Osteocyte (in vitro differentiated cells): Measurements from ENCODE around the gene MAP6. TPM values are rescaled to one million over a fixed set of nuclear protein-coding genes. Genes with fewer than 3 reads are reported as not detected.

Source experiments
- DNase-seq: peaks from one replicate; pipeline ENCODE4 v3.0.0; 2021; ENCODE audit warnings: mixed read lengths; ENCODE audit not compliant: unreplicated experiment; ENCODE audit errors: extremely low spot score
- H3K27ac Mint-ChIP-seq: one replicate; pipeline ENCODE4 v1.8.0; 2021; ENCODE audit warnings: mild to moderate bottlenecking, mixed read lengths; ENCODE audit not compliant: unreplicated experiment
- H3K27me3 Mint-ChIP-seq: one replicate; pipeline ENCODE4 v1.8.0; 2021; ENCODE audit warnings: mixed read lengths; ENCODE audit not compliant: unreplicated experiment
- H3K36me3 Mint-ChIP-seq: one replicate; pipeline ENCODE4 v1.8.0; 2021; ENCODE audit warnings: mixed read lengths; ENCODE audit not compliant: unreplicated experiment
- H3K4me1 Mint-ChIP-seq: one replicate; pipeline ENCODE4 v1.8.0; 2021; ENCODE audit warnings: mixed read lengths; ENCODE audit not compliant: unreplicated experiment
- H3K4me3 Mint-ChIP-seq: one replicate; pipeline ENCODE4 v1.8.0; 2021; ENCODE audit warnings: mild to moderate bottlenecking, moderate library complexity, mixed read lengths; ENCODE audit not compliant: unreplicated experiment
- H3K9me3 Mint-ChIP-seq: one replicate; pipeline ENCODE4 v1.8.0; 2021; ENCODE audit warnings: mixed read lengths; ENCODE audit not compliant: unreplicated experiment
- total RNA-seq: library from RNA; stranded (reverse); gene quantifications from 2 replicates; pipeline ENCODE4 v1.2.1, GENCODE V29; 2021
- TF ChIP-seq, protein P1 (sequence below): fragments of 200-600 bp; sonication (generic); IDR thresholded peaks from 2 replicates; pipeline ENCODE4 v1.5.0; 2021; ENCODE audit warnings: antibody characterized with exemption, mild to moderate bottlenecking, moderate library complexity

The MAP6 gene
- total RNA-seq, 1 donor from 2014 or later = 2.3 TPM

DNA sequence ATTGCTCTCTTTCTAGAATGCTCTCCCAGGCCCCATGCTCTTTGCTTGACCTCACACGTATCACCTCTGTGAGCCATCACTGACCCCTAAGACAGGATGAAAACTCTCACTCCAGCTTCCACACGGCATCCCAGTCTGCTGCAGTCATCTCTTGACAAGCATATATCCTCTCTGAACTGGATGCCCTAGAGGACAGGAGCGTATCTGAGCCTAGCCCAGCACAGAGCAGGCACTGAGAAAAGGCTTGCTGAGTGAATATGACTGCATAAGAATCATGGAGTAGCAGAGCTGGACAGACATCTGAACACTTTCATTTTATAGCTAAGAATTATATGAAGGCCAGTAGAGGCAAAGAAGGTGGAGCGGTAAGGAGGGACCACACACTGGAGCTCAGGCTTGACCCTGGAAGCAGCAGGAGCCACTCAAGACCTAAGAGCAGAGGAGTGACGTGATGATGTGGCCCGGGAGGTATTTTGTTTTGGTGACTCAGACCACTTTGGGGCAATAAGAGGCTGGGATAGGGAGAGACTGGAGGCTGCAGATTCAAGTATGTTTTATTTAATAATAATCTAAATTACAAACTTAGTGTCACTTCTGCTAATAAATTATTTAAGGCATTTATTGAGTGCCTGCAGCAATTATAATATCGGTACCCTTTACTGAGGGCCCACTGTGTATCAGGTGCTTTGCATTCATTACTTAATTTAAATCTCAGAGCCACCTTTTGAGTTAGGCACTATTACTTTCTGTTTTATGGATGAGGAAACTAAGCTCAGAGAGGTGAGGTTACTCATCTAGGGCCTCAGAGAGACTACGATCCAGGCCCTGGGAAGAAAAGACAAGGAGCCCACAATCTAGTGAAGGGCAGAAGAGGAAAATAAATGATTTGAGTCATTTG is 42.6 kb downstream of the MAP6 start:
- H3K4me1 Mint-ChIP-seq = peaks cover 19% of the 10 kb centered on the region
- TF ChIP-seq, protein P1, sequence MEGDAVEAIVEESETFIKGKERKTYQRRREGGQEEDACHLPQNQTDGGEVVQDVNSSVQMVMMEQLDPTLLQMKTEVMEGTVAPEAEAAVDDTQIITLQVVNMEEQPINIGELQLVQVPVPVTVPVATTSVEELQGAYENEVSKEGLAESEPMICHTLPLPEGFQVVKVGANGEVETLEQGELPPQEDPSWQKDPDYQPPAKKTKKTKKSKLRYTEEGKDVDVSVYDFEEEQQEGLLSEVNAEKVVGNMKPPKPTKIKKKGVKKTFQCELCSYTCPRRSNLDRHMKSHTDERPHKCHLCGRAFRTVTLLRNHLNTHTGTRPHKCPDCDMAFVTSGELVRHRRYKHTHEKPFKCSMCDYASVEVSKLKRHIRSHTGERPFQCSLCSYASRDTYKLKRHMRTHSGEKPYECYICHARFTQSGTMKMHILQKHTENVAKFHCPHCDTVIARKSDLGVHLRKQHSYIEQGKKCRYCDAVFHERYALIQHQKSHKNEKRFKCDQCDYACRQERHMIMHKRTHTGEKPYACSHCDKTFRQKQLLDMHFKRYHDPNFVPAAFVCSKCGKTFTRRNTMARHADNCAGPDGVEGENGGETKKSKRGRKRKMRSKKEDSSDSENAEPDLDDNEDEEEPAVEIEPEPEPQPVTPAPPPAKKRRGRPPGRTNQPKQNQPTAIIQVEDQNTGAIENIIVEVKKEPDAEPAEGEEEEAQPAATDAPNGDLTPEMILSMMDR = no peak
- peak overlapping the region; percentile 13 for H3K27ac Mint-ChIP-seq
- no peaks in the 10 kb centered on the region for H3K36me3 Mint-ChIP-seq
- H3K27me3 Mint-ChIP-seq = peaks cover 13% of the 10 kb centered on the region
- DNase-seq = no peak
- H3K4me3 Mint-ChIP-seq = no peak overlapping the region
- H3K9me3 Mint-ChIP-seq = no peaks in the 10 kb centered on the region

DNA sequence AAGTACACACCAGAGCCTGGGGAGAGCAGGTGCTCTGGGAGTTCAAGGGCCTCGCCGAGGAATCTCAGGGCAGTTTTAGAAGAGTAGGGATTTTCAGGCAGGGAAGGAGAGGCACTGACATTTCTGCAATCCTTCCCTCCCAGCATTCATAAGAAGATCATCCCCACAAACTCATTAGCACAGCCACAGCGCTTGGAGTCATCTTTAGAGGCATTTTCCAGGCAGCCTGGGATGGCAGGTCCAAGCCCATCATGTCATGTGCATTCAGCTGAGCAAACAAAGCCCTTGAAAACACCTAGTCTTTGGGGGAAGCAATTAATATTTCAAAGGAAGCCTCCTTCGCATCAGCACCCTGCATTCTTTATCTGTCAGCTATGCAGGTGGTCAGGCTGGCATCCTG is 43.8 kb downstream of the MAP6 start:
- TF ChIP-seq, protein P1 = no peak
- no peak overlapping the region for H3K27ac Mint-ChIP-seq
- peaks cover 19% of the 10 kb centered on the region for H3K4me1 Mint-ChIP-seq
- H3K27me3 Mint-ChIP-seq = peaks cover 6% of the 10 kb centered on the region
- no peaks in the 10 kb centered on the region for H3K36me3 Mint-ChIP-seq
- DNase-seq = no peak
- no peaks in the 10 kb centered on the region for H3K9me3 Mint-ChIP-seq
- H3K4me3 Mint-ChIP-seq = no peak overlapping the region

DNA sequence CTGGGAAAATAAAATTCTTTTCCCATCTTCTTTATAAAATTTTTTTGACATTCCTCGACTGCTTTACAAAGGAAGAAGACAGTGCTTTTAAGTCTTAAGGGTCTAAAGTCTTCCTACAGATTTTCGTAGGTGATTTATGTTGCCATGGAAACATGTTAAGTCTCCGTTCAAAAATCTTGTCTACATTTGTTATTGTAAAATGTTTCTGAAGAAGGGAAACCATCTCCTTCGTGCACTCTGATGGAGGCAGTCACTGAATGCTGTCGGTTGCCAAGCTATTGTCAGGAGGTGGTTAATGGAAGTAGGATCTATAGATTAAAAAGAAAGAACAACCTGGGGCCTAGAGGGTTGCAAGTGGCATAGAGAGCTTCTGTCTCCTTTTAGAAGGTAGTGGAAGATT is 52.6 kb downstream of the MAP6 start:
- Mint-ChIP-seq H3K4me3 (no peak overlapping the region), H3K27ac (no peak overlapping the region), H3K36me3 (no peaks in the 10 kb centered on the region), H3K9me3 (peaks cover 3% of the 10 kb centered on the region), H3K4me1 (no peaks in the 10 kb centered on the region), H3K27me3 (peaks cover 23% of the 10 kb centered on the region)
- TF ChIP-seq, protein P1 = no peak
- DNase-seq = no peak

DNA sequence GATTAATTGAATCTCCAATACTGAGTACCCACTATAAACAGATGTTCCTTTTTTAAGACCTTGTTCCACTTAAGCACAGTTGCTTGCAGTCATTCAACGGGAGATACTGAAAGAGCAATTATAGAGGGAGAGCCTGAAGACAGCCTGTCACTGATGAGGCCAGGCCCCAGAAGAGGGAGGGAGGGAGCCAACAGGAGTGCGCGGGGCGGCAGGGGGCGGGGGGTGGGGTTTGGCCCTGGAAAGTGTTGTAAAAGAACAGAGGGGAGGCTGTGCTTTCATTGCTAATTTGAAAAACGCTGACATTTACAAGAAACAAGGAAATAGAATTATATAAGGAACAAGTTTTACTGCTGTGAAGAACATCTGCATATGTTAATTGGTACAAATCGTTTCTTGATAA is 53.1 kb downstream of the MAP6 start:
- no peaks in the 10 kb centered on the region for H3K4me1 Mint-ChIP-seq
- DNase-seq = no peak

DNA sequence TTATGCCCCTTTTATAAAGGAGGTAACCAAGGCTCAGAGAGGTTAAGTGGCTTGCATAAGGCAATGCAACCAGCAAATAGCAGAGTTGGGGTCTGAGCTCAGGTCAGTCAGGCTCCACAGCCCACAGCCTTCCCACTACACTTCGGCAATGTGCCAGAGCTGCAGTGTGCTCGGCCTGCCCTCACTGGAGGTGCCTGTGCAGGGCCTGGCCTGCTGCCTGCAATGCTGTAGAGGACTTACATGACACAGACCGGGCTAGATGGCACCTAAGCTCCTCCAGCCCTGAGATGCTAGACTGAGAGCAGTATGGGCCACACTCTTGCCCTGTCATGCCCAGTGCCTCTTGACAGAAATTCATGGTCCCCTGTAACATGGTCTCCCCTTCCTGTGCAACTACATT is 57.0 kb downstream of the MAP6 start:
- no peak for DNase-seq
- Mint-ChIP-seq H3K4me1 (no peaks in the 10 kb centered on the region), H3K27me3 (peaks cover 26% of the 10 kb centered on the region), H3K27ac (no peak overlapping the region), H3K36me3 (peaks cover under 1% of the 10 kb centered on the region), H3K9me3 (no peaks in the 10 kb centered on the region), H3K4me3 (no peak overlapping the region)
- TF ChIP-seq, protein P1 = no peak

More for the DNA sequence above, 53.1 kb downstream of the MAP6 start:
- Mint-ChIP-seq H3K9me3 (peaks cover 3% of the 10 kb centered on the region), H3K27ac (no peak overlapping the region), H3K4me3 (no peak overlapping the region), H3K27me3 (peaks cover 23% of the 10 kb centered on the region), H3K36me3 (no peaks in the 10 kb centered on the region)
- TF ChIP-seq, protein P1 = no peak
